H1 (cell line): ENCODE data around the gene ZBTB14. TPM values are rescaled to one million over a fixed set of nuclear protein-coding genes. Genes with fewer than 3 reads are reported as not detected.
A peak's percentile ranks its signal among the peaks of the same experiment; 100 is the strongest.

Source experiments
- ASH2L ChIP-seq: fragments of 200-600, 300-600 bp; sonication (generic); IDR thresholded peaks from one replicate; pipeline ENCODE4 v1.7.1; 2017; ENCODE audit warnings: low read length
- BCL11A ChIP-seq, 2 experiments: IDR thresholded peaks; one replicate each; pipeline ENCODE4 v1.6.1; 2011; ENCODE audit warnings: low read depth in 2 of 2, low read length in 2 of 2, mild to moderate bottlenecking in 2 of 2
- CBX8 ChIP-seq: fragments of 300-800, 300-1000 bp; sonication (generic); IDR thresholded peaks from 2 replicates; pipeline ENCODE4 v1.7.1; 2016; ENCODE audit warnings: low read depth, low read length, borderline replicate concordance
- CEBPB ChIP-seq: IDR thresholded peaks from 2 replicates; pipeline ENCODE4 v1.6.1; 2012; ENCODE audit warnings: low read depth, low read length
- CHD1 ChIP-seq: IDR thresholded peaks from 2 replicates; pipeline ENCODE4 v1.6.1; 2012; ENCODE audit warnings: low read depth, low read length, improper control_type of control experiment
- CREB1 ChIP-seq: IDR thresholded peaks from 2 replicates; pipeline ENCODE4 v1.6.1; 2012; ENCODE audit warnings: inconsistent platforms
- CTBP2 ChIP-seq: IDR thresholded peaks from 2 replicates; pipeline ENCODE4 v1.7.0; 2011; ENCODE audit warnings: borderline replicate concordance, mild to moderate bottlenecking, moderate library complexity, mixed read lengths, low read length; ENCODE audit not compliant: insufficient read depth, insufficient read length
- E2F6 ChIP-seq: IDR thresholded peaks from 2 replicates; pipeline ENCODE4 v1.6.1; 2012; ENCODE audit warnings: inconsistent platforms
- EP300 ChIP-seq, 2 experiments: IDR thresholded peaks; 1 replicate in 1 of 2; 2 replicates in 1 of 2; pipeline ENCODE4 v1.6.1; 2011 to 2012; ENCODE audit warnings: low read depth in 2 of 2, low read length in 2 of 2, mild to moderate bottlenecking in 2 of 2, borderline replicate concordance in 1 of 2, inconsistent platforms in 1 of 2, moderate library complexity in 1 of 2
- GTF2F1 ChIP-seq: IDR thresholded peaks from 2 replicates; pipeline ENCODE4 v1.6.1; 2012; ENCODE audit warnings: low read depth, low read length, improper control_type of control experiment, borderline replicate concordance
- JUND ChIP-seq: IDR thresholded peaks from 2 replicates; pipeline ENCODE4 v1.6.1; 2011; ENCODE audit warnings: mild to moderate bottlenecking, improper control_type of control experiment, low read length
- KDM1A ChIP-seq: fragments of 200-600, 300-600 bp; sonication (generic); IDR thresholded peaks from 2 replicates; pipeline ENCODE4 v1.7.1; 2016; ENCODE audit warnings: mild to moderate bottlenecking, low read length, borderline replicate concordance
- KDM5A ChIP-seq: fragments of 200-600 bp; IDR thresholded peaks from 2 replicates; pipeline ENCODE4 v1.7.1; 2012; ENCODE audit warnings: mild to moderate bottlenecking, low read length, inconsistent platforms, mixed read lengths
- MAFK ChIP-seq: IDR thresholded peaks from 2 replicates; pipeline ENCODE4 v1.6.1; 2012; ENCODE audit warnings: low read depth, mild to moderate bottlenecking, improper control_type of control experiment, low read length
- NRF1 ChIP-seq: IDR thresholded peaks from 2 replicates; pipeline ENCODE4 v1.6.1; 2011; ENCODE audit warnings: mild to moderate bottlenecking, low read depth, low read length, improper control_type of control experiment
- POU5F1 ChIP-seq: IDR thresholded peaks from 2 replicates; pipeline ENCODE4 v1.6.1; 2011; ENCODE audit warnings: low read depth, mild to moderate bottlenecking, low read length, moderate library complexity
- RAD21 ChIP-seq, 2 experiments: IDR thresholded peaks in 1 of 2; conservative IDR thresholded peaks in 1 of 2; 2 replicates each; pipeline ENCODE4 v1.6.1; 2011; ENCODE audit warnings: low read depth in 2 of 2, low read length in 2 of 2, improper control_type of control experiment in 1 of 2, inconsistent platforms in 1 of 2, mild to moderate bottlenecking in 1 of 2, moderate library complexity in 1 of 2
- RFX5 ChIP-seq: IDR thresholded peaks from 2 replicates; pipeline ENCODE4 v1.6.1; 2011; ENCODE audit warnings: low read depth, low read length, improper control_type of control experiment, borderline replicate concordance
- RNF2 ChIP-seq: fragments of 200-900, 300-1000 bp; sonication (generic); IDR thresholded peaks from 2 replicates; pipeline ENCODE4 v1.7.1; 2016; ENCODE audit warnings: borderline replicate concordance, low read depth, mild to moderate bottlenecking, antibody characterized with exemption, low read length; ENCODE audit not compliant: poor library complexity, severe bottlenecking; ENCODE audit errors: missing control alignments
- SAP30 ChIP-seq: fragments of 300-600 bp; sonication (generic); IDR thresholded peaks from 2 replicates; pipeline ENCODE4 v1.7.1; 2012; ENCODE audit warnings: low read length, moderate library complexity, mild to moderate bottlenecking, inconsistent platforms; ENCODE audit not compliant: insufficient read depth, insufficient replicate concordance
- SIRT6 ChIP-seq: IDR thresholded peaks from one replicate; pipeline ENCODE4 v1.7.1; 2012; ENCODE audit warnings: low read length, inconsistent platforms
- SP4 ChIP-seq: IDR thresholded peaks from 2 replicates; pipeline ENCODE4 v1.6.1; 2012; ENCODE audit warnings: low read length, inconsistent platforms
- SUZ12 ChIP-seq: fragments of 200-600 bp; sonication (generic); IDR thresholded peaks from 2 replicates; pipeline ENCODE4 v1.6.1; 2012; ENCODE audit warnings: mild to moderate bottlenecking, inconsistent platforms, low read length, moderate library complexity, mixed read lengths
- YY1 ChIP-seq: IDR thresholded peaks from 2 replicates; pipeline ENCODE4 v1.6.1; 2011; ENCODE audit warnings: low read depth, mild to moderate bottlenecking, low read length
- polyA plus RNA-seq, 7 experiments: library from polyadenylated mRNA; depleted of rRNA in 3 of 7; stranded (reverse) in 5 of 7; unstranded in 2 of 7; fragments of >200 nt in 5 of 7; fragments of 200-250 nt in 2 of 7; gene quantifications; 1 replicate in 5 of 7; 2 replicates in 1 of 7; 4 replicates in 1 of 7; pipeline versions ENCODE4 v1.2.1 to v1.2.3, GENCODE V29; 2011 to 2013; ENCODE audit warnings: missing spikeins in 2 of 7, mixed read lengths in 2 of 7
- total RNA-seq: library from RNA; stranded (reverse); fragmentation: NEBNext Ultra II Directional; extraction: Animal tissue kit (Norgen Biotek cat#: 25700); gene quantifications from 2 replicates; pipeline ENCODE4 v1.2.1, GENCODE V29; 2021

Gene ZBTB14
- total and polyA plus RNA-seq, 2 of the 8 experiments (the other 6 are each of a cell fraction or from before 2014, with no cell fraction given) = 5.2 to 18.3 TPM

- TF ChIP-seq E2F6 = peak; percentile 98
- no peak for TF ChIP-seq SAP30
- 0 out of 2 replicates have a peak, but pooled peaks have one; percentile 30 for TF ChIP-seq GTF2F1
- no peak for TF ChIP-seq ASH2L
- no peak for TF ChIP-seq RFX5
- no peak for TF ChIP-seq JUND
- TF ChIP-seq CEBPB = no peak
- TF ChIP-seq CBX8 = no peak
- TF ChIP-seq NRF1 = no peak
- no peak; a peak in 1 of 3 replicates for TF ChIP-seq EP300 (IDR thresholded peaks at IDR 0.05; ENCODE audit: borderline replicate concordance in 1 of 2, low read depth in 2 of 2, low read length in 2 of 2)
- TF ChIP-seq CHD1 = no peak
- TF ChIP-seq RAD21 (IDR thresholded peaks at IDR 0.05 in 1 of 2, conservative IDR thresholded peaks at IDR 0.05 in 1 of 2; ENCODE audit: low read depth in 2 of 2, low read length in 2 of 2) = peak in 1 of 2 experiments; percentile 10; a peak in 1 of 4 replicates
- peak; percentile 42 for TF ChIP-seq SUZ12
- TF ChIP-seq KDM5A = 0 out of 2 replicates have a peak, but pooled peaks have one; percentile 37
- no peak for TF ChIP-seq MAFK
- TF ChIP-seq CTBP2 = no peak
- no peak for TF ChIP-seq SIRT6
- TF ChIP-seq POU5F1 = no peak
- peak; percentile 97 for TF ChIP-seq CREB1
- TF ChIP-seq SP4 = no peak
- no peak for TF ChIP-seq RNF2
- TF ChIP-seq BCL11A (IDR thresholded peaks at IDR 0.05; ENCODE audit: low read depth in 2 of 2, low read length in 2 of 2) = no peak
- peak; percentile 89 for TF ChIP-seq YY1
- TF ChIP-seq KDM1A = no peak
Measured at GRCh38 chr18:5296706-5297320, 1.3 kb upstream of the ZBTB14 start (continued).
